Suprapubic skin (tissue), 3 donors: ENCODE data around the gene CD86.

Experiments used
- CTCF ChIP-seq, 2 donors: fragments of 200-600 bp in 1 of 2; fragments of 450-650 bp in 1 of 2; sonication (generic) in 1 of 2; IDR thresholded peaks; one replicate each; pipeline ENCODE4 v1.5.1; 2016 to 2019; ENCODE audit warnings: antibody characterized with exemption in 2 of 2, mild to moderate bottlenecking in 1 of 2, moderate library complexity in 1 of 2
- POLR2AphosphoS5 ChIP-seq, 3 donors: sonication (generic); formaldehyde crosslinking; IDR thresholded peaks; one replicate each; pipeline ENCODE4 v1.6.1; 2017; ENCODE audit warnings: antibody characterized with exemption in 3 of 3

- TF ChIP-seq CTCF (IDR thresholded peaks at IDR 0.05) (no peak), POLR2AphosphoS5 (IDR thresholded peaks at IDR 0.05) (no peak)
Measured at GRCh38 chr3:122103821-122104514, 48.8 kb downstream of the CD86 start.
